GM18951 (cell line): Measurements from ENCODE around the gene TMEM17.

Experiments used
- POLR2A ChIP-seq: IDR thresholded peaks from 4 replicates; pipeline ENCODE4 v1.6.1; 2011; ENCODE audit warnings: mild to moderate bottlenecking; ENCODE audit not compliant: insufficient read length, insufficient read depth; ENCODE audit errors: extremely low read depth
- in situ Hi-C: fragments of 300-500 bp; cut with MboI; formaldehyde crosslinking; loops from one replicate; pipeline ENCODE4 v1.12.0; 2022; ENCODE audit warnings: low sequenced_read_pairs, mixed read lengths, inconsistent platforms; ENCODE audit not compliant: unreplicated experiment

The TMEM17 gene

GRCh38 chr2:62453955-62454354 lies 52.0 kb downstream of the TMEM17 start:
- TF ChIP-seq POLR2A: no peak
- in situ Hi-C loops: loop anchor here (25.0 kb wide), 1 partner anchor 608 kb away; the partner anchor contains the start of gene OTX1

- no peak for TF ChIP-seq POLR2A
- in situ Hi-C loops: loop anchor here (25.0 kb wide), 1 partner anchor 609 kb away; the partner anchor contains the start of gene OTX1
Observed at GRCh38 chr2:62452701-62453454, 53.1 kb downstream of the TMEM17 start.

- in situ Hi-C loops: loop anchor here (25.0 kb wide), 1 partner anchor 612 kb away; the partner anchor contains the start of gene OTX1
- no peak for TF ChIP-seq POLR2A
Observed at GRCh38 chr2:62450716-62451191, 55.2 kb downstream of the TMEM17 start.
